WTC11 (cell line): ENCODE measurements around the gene OR51B2. TPM values are rescaled to one million over a fixed set of nuclear protein-coding genes. Genes with fewer than 3 reads are reported as not detected.

Experiments used
- ATAC-seq: fragments of 200-7000 bp; cut with Tn5 transposase; 2 replicates; pipeline ENCODE4 v1.10.0; 2021; ENCODE audit warnings: mild to moderate bottlenecking, moderate library complexity
- CTCF ChIA-PET: fragments of 300-600 bp; sonication (Branson Sonifier 250); formaldehyde crosslinking; loops from one replicate; lab custom pipeline; 2021; ENCODE audit warnings: antibody characterized with exemption; lab: Charles Lee
- POLR2A ChIA-PET: fragments of 350-600 bp; sonication (Branson Sonifier 250); formaldehyde crosslinking; loops from one replicate; lab custom pipeline; 2021; ENCODE audit warnings: antibody characterized with exemption; lab: Charles Lee
- DNase-seq: peaks from one replicate; pipeline ENCODE4 v3.0.0; 2021; ENCODE audit warnings: low spot score
- H3K27ac Mint-ChIP-seq: 2 replicates; pipeline ENCODE4 v1.8.0; 2021; ENCODE audit warnings: mixed read lengths
- H3K27me3 Mint-ChIP-seq: 2 replicates; pipeline ENCODE4 v1.8.0; 2021; ENCODE audit warnings: low read depth, mild to moderate bottlenecking, moderate library complexity, mixed read lengths
- H3K36me3 Mint-ChIP-seq: 2 replicates; pipeline ENCODE4 v1.8.0; 2021; ENCODE audit warnings: mixed read lengths
- H3K4me1 Mint-ChIP-seq: 2 replicates; pipeline ENCODE4 v1.8.0; 2022; ENCODE audit warnings: mixed read lengths
- H3K4me3 Mint-ChIP-seq: 2 replicates; pipeline ENCODE4 v1.8.0; 2021; ENCODE audit warnings: mild to moderate bottlenecking, moderate library complexity, mixed read lengths
- H3K9me3 Mint-ChIP-seq: 2 replicates; pipeline ENCODE4 v1.8.0; 2021; ENCODE audit warnings: mixed read lengths
- CDX4 ChIP-seq: fragments of 250-450 bp; sonication (Bioruptor Pico); IDR thresholded peaks from 2 replicates; pipeline ENCODE4 v1.9.0; 2021; ENCODE audit warnings: moderate library complexity, mild to moderate bottlenecking, inconsistent platforms, borderline replicate concordance
- CTCF ChIP-seq: fragments of 200-600 bp; IDR thresholded peaks from 2 replicates; pipeline ENCODE4 v1.8.0; 2022; ENCODE audit warnings: antibody characterized with exemption
- E2F1 ChIP-seq: sonication (generic); formaldehyde crosslinking; IDR thresholded peaks from 2 replicates; pipeline ENCODE4 v1.8.0; 2022; ENCODE audit warnings: mild to moderate bottlenecking, missing genetic modification reagents
- EMX1 ChIP-seq: fragments of 250-450 bp; sonication (Bioruptor Pico); IDR thresholded peaks from 2 replicates; pipeline ENCODE4 v1.8.0; 2021; ENCODE audit warnings: mild to moderate bottlenecking
- FOXJ3 ChIP-seq: sonication (generic); formaldehyde crosslinking; IDR thresholded peaks from 2 replicates; pipeline ENCODE4 v1.9.0; 2021; ENCODE audit warnings: missing genetic modification reagents, mild to moderate bottlenecking, borderline replicate concordance
- FOXP4 ChIP-seq: sonication (generic); formaldehyde crosslinking; IDR thresholded peaks from 2 replicates; pipeline ENCODE4 v1.8.0; 2022; ENCODE audit warnings: mild to moderate bottlenecking, missing genetic modification reagents
- IRF1 ChIP-seq: sonication (generic); formaldehyde crosslinking; IDR thresholded peaks from 2 replicates; pipeline ENCODE4 v1.8.0; 2023; ENCODE audit warnings: missing genetic modification reagents
- JUN ChIP-seq: sonication (generic); formaldehyde crosslinking; IDR thresholded peaks from 2 replicates; pipeline ENCODE4 v1.8.0; 2023; ENCODE audit warnings: mild to moderate bottlenecking, missing genetic modification reagents
- MAX ChIP-seq: sonication (generic); formaldehyde crosslinking; IDR thresholded peaks from 2 replicates; pipeline ENCODE4 v1.8.0; 2022; ENCODE audit warnings: mild to moderate bottlenecking, missing genetic modification reagents
- MYBL2 ChIP-seq: sonication (generic); formaldehyde crosslinking; IDR thresholded peaks from 2 replicates; pipeline ENCODE4 v1.8.1; 2023; ENCODE audit warnings: mild to moderate bottlenecking, moderate library complexity, missing genetic modification reagents
- NFE2L1 ChIP-seq: sonication (generic); formaldehyde crosslinking; IDR thresholded peaks from 2 replicates; pipeline ENCODE4 v1.8.1; 2023; ENCODE audit warnings: missing genetic modification reagents
- PRRX2 ChIP-seq: fragments of 250-450 bp; sonication (Bioruptor Pico); IDR thresholded peaks from 2 replicates; pipeline ENCODE4 v1.8.0; 2021; ENCODE audit warnings: mild to moderate bottlenecking
- SMAD4 ChIP-seq: sonication (generic); formaldehyde crosslinking; IDR thresholded peaks from 2 replicates; pipeline ENCODE4 v1.8.0; 2022; ENCODE audit warnings: mild to moderate bottlenecking, missing genetic modification reagents
- TEAD1 ChIP-seq: sonication (generic); formaldehyde crosslinking; IDR thresholded peaks from 2 replicates; pipeline ENCODE4 v1.8.0; 2022; ENCODE audit warnings: mild to moderate bottlenecking, missing genetic modification reagents
- ZNF232 ChIP-seq: sonication (generic); formaldehyde crosslinking; IDR thresholded peaks from 2 replicates; pipeline ENCODE4 v1.8.0; 2022; ENCODE audit warnings: mild to moderate bottlenecking, missing genetic modification reagents
- ZNF263 ChIP-seq: sonication (generic); formaldehyde crosslinking; IDR thresholded peaks from 2 replicates; pipeline ENCODE4 v1.8.1; 2022; ENCODE audit warnings: low read depth, mild to moderate bottlenecking, moderate library complexity, missing genetic modification reagents
- ZNF396 ChIP-seq: fragments of 250-450 bp; sonication (Bioruptor Pico); IDR thresholded peaks from 2 replicates; pipeline ENCODE4 v1.8.0; 2021; ENCODE audit warnings: mild to moderate bottlenecking, moderate library complexity, borderline replicate concordance
- ZNF416 ChIP-seq: fragments of 250-450 bp; sonication (Bioruptor Pico); IDR thresholded peaks from 2 replicates; pipeline ENCODE4 v1.9.0; 2021; ENCODE audit warnings: mild to moderate bottlenecking, inconsistent platforms
- ZNF532 ChIP-seq: fragments of 250-450 bp; sonication (Bioruptor Pico); IDR thresholded peaks from 2 replicates; pipeline ENCODE4 v1.9.0; 2021; ENCODE audit warnings: mild to moderate bottlenecking, borderline replicate concordance
- total RNA-seq: library from RNA; stranded (reverse); gene quantifications from 3 replicates; pipeline ENCODE4 v1.2.3, GENCODE V29; 2021

Gene OR51B2
- total RNA-seq, 1 experiment from 2014 or later: not detected

GRCh38 chr11:5283882-5284281 is 40.2 kb downstream of the OR51B2 start (continued):
- TF ChIP-seq PRRX2 (CRISPR knock-in tag) (no peak), EMX1 (no peak), NFE2L1 (CRISPR knock-in tag) (no peak)
- TF ChIP-seq, all 79 proteins: peak for 0

- no peaks in the 10 kb centered on the region; the same call in 1 of the 2 replicates for H3K9me3 Mint-ChIP-seq
- no peaks in the 10 kb centered on the region for H3K27me3 Mint-ChIP-seq
- no peak overlapping the region for H3K27ac Mint-ChIP-seq
- TF ChIP-seq ZNF232 (CRISPR knock-in tag): no peak
- no peak for TF ChIP-seq TEAD1 (CRISPR knock-in tag)
- no peak for TF ChIP-seq E2F1 (CRISPR knock-in tag)
- TF ChIP-seq FOXJ3: no peak
- TF ChIP-seq ZNF416 (CRISPR knock-in tag): no peak
- H3K36me3 Mint-ChIP-seq: no peaks in the 10 kb centered on the region
- DNase-seq: no peak
- POLR2A ChIA-PET: no interaction called here
- no peak for ATAC-seq
- peaks cover 5% of the 10 kb centered on the region for H3K4me1 Mint-ChIP-seq
- CTCF ChIA-PET: no interaction called here
- no peak overlapping the region for H3K4me3 Mint-ChIP-seq
Measured at GRCh38 chr11:5283086-5283485, 41.0 kb downstream of the OR51B2 start.

- CTCF ChIA-PET: interaction anchor here (2.2 kb wide), 1 partner anchor 9 kb away, joined by 5 read pairs; no protein-coding TSS in a partner anchor
- H3K27ac Mint-ChIP-seq: no peak overlapping the region
- POLR2A ChIA-PET: no interaction called here
- H3K4me3 Mint-ChIP-seq: no peak overlapping the region
- H3K36me3 Mint-ChIP-seq: no peaks in the 10 kb centered on the region
- ATAC-seq: no peak
- no peaks in the 10 kb centered on the region for H3K27me3 Mint-ChIP-seq
- peaks cover 5% of the 10 kb centered on the region for H3K4me1 Mint-ChIP-seq
- no peaks in the 10 kb centered on the region; the same call in 1 of the 2 replicates for H3K9me3 Mint-ChIP-seq
- no peak for DNase-seq
- TF ChIP-seq MYBL2 (no peak), E2F1 (CRISPR knock-in tag) (no peak), ZNF263 (no peak), ZNF232 (CRISPR knock-in tag) (no peak), ZNF532 (no peak), FOXP4 (no peak), SMAD4 (CRISPR knock-in tag) (no peak), ZNF416 (CRISPR knock-in tag) (no peak), CDX4 (CRISPR knock-in tag) (no peak), MAX (CRISPR knock-in tag) (no peak), CTCF (no peak), JUN (CRISPR knock-in tag) (no peak), IRF1 (CRISPR knock-in tag) (no peak), EMX1 (no peak), ZNF396 (CRISPR knock-in tag) (no peak)
Measured at GRCh38 chr11:5282628-5283027, 41.5 kb downstream of the OR51B2 start.
